ENCODE results near the gene C1QTNF6. TPM values are rescaled to one million over a fixed set of nuclear protein-coding genes. Genes with fewer than 3 reads are reported as not detected.

The C1QTNF6 gene
- total and polyA plus RNA-seq, 2 experiments from 2014 or later, result 23.6 to 29.7 TPM

GRCh38 chr22:37184816-37185541 lies 3.1 kb downstream of the C1QTNF6 start:
- H3K9me2 ChIP-seq (replicated peaks; ENCODE audit: insufficient read depth), result no peaks in the 10 kb centered on the region
- H3K27ac ChIP-seq, result no peak overlapping the region
- H3K36me3 ChIP-seq (replicated peaks; ENCODE audit: insufficient read depth, low read depth), result no peaks in the 10 kb centered on the region
- H3K9me3 ChIP-seq (ENCODE audit: low read depth), result no peaks in the 10 kb centered on the region
- peaks cover 35% of the 10 kb centered on the region for H3K4me1 ChIP-seq (ENCODE audit: insufficient read depth)
- H3K79me2 ChIP-seq, result peaks cover 7% of the 10 kb centered on the region
- H3K4me3 ChIP-seq, result no peak overlapping the region
- TF ChIP-seq CTCF (IDR thresholded peaks at IDR 0.05; ENCODE audit: poor library complexity), result no peak
- TF ChIP-seq EZH2phosphoT487 (IDR thresholded peaks at IDR 0.05; ENCODE audit: low read depth, severe bottlenecking, unreplicated experiment), result no peak
- TF ChIP-seq EZH2 (IDR thresholded peaks at IDR 0.05; ENCODE audit: borderline replicate concordance), result no peak
- WGBS (ENCODE audit: low lambda C conversion rate, missing lambda C conversion rate), result 93% methylated on average over 18 of the region's 18 CpGs
- H2AFZ ChIP-seq, result no peak overlapping the region
- no peaks in the 10 kb centered on the region for H4K20me1 ChIP-seq (ENCODE audit: insufficient read depth, poor library complexity, severe bottlenecking)
- no peak overlapping the region for H3K4me2 ChIP-seq
- no peak for DNase-seq (ENCODE audit: low spot score)
- no peaks in the 10 kb centered on the region for H3K27me3 ChIP-seq

- no peaks in the 10 kb centered on the region for H3K36me3 ChIP-seq (replicated peaks; ENCODE audit: insufficient read depth, low read depth)
These were observed 3.7 kb downstream of the C1QTNF6 start for GRCh38 chr22:37184380-37184755.

GRCh38 chr22:37183432-37184379 lies 4.3 kb downstream of the C1QTNF6 start:
- Histone ChIP-seq H3K4me3 (no peak overlapping the region), H3K9me2 (replicated peaks; ENCODE audit: insufficient read depth) (no peaks in the 10 kb centered on the region), H4K20me1 (ENCODE audit: insufficient read depth, poor library complexity, severe bottlenecking) (no peaks in the 10 kb centered on the region), H3K9me3 (ENCODE audit: low read depth) (no peaks in the 10 kb centered on the region), H3K27ac (no peak overlapping the region), H3K79me2 (peaks cover 7% of the 10 kb centered on the region), H3K27me3 (no peaks in the 10 kb centered on the region), H2AFZ (no peak overlapping the region), H3K4me2 (no peak overlapping the region), H3K36me3 (replicated peaks; ENCODE audit: insufficient read depth, low read depth) (no peaks in the 10 kb centered on the region), H3K4me1 (ENCODE audit: insufficient read depth) (peaks cover 27% of the 10 kb centered on the region)
- no peak for DNase-seq (ENCODE audit: low spot score)
- TF ChIP-seq EZH2 (IDR thresholded peaks at IDR 0.05; ENCODE audit: borderline replicate concordance) (no peak), CTCF (IDR thresholded peaks at IDR 0.05; ENCODE audit: poor library complexity) (no peak)
- WGBS (ENCODE audit: low lambda C conversion rate, missing lambda C conversion rate), result 91% methylated on average over 15 of the region's 17 CpGs

More at GRCh38 chr22:37184380-37184755, 3.7 kb downstream of the C1QTNF6 start:
- Histone ChIP-seq H3K9me2 (replicated peaks; ENCODE audit: insufficient read depth) (no peaks in the 10 kb centered on the region), H3K4me1 (ENCODE audit: insufficient read depth) (peaks cover 29% of the 10 kb centered on the region), H4K20me1 (ENCODE audit: insufficient read depth, poor library complexity, severe bottlenecking) (no peaks in the 10 kb centered on the region), H3K4me2 (no peak overlapping the region), H3K4me3 (no peak overlapping the region), H3K27ac (no peak overlapping the region), H2AFZ (no peak overlapping the region), H3K27me3 (no peaks in the 10 kb centered on the region), H3K9me3 (ENCODE audit: low read depth) (no peaks in the 10 kb centered on the region), H3K79me2 (peaks cover 7% of the 10 kb centered on the region)
- TF ChIP-seq CTCF (IDR thresholded peaks at IDR 0.05; ENCODE audit: poor library complexity) (no peak), EZH2 (IDR thresholded peaks at IDR 0.05; ENCODE audit: borderline replicate concordance) (no peak), EZH2phosphoT487 (IDR thresholded peaks at IDR 0.05; ENCODE audit: low read depth, severe bottlenecking, unreplicated experiment) (no peak)
- no peak for DNase-seq (ENCODE audit: low spot score)
- 94% methylated on average over 12 of the region's 12 CpGs for WGBS (ENCODE audit: low lambda C conversion rate, missing lambda C conversion rate)

Data from hepatocyte (in vitro differentiated cells).